ENCODE results near the gene NKAIN2. TPM values are rescaled to one million over a fixed set of nuclear protein-coding genes. Genes with fewer than 3 reads are reported as not detected.

NKAIN2 gene
- total and polyA plus RNA-seq, 7 donors, result under 0.01 to 4.4 (median 0.75) TPM; not detected in 1

DNA sequence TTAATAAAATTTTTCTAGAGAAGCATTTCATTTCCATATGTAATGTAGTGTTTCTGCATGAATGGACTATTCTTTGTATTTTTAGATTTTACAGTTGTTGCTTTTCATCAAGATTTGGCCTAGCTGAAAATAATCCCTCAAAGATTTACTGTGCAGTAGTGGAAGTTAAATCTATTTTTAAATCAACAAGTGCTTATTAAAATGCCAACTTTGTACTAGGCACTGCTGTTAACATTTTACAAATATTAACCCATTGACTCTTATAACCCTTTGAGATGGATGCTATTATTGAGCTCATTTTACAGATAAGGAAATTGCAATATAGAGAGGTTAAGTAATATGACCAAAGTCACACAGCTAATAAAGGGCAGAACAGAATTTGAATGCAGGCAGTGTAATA, 274.5 kb downstream of the NKAIN2 start:
- Histone ChIP-seq H3K27ac (no peak overlapping the region), H3K27me3 (no peaks in the 10 kb centered on the region), H3K36me3 (no peaks in the 10 kb centered on the region), H3K4me3 (no peak overlapping the region), H3K9me3 (no peaks in the 10 kb centered on the region), H3K4me1 (peaks cover 0 to 17% (median 14%) of the 10 kb centered on the region in 4 donors)
- intact Hi-C loops (cut with DNase I), result no loop called here
- TF ChIP-seq, protein P1, sequence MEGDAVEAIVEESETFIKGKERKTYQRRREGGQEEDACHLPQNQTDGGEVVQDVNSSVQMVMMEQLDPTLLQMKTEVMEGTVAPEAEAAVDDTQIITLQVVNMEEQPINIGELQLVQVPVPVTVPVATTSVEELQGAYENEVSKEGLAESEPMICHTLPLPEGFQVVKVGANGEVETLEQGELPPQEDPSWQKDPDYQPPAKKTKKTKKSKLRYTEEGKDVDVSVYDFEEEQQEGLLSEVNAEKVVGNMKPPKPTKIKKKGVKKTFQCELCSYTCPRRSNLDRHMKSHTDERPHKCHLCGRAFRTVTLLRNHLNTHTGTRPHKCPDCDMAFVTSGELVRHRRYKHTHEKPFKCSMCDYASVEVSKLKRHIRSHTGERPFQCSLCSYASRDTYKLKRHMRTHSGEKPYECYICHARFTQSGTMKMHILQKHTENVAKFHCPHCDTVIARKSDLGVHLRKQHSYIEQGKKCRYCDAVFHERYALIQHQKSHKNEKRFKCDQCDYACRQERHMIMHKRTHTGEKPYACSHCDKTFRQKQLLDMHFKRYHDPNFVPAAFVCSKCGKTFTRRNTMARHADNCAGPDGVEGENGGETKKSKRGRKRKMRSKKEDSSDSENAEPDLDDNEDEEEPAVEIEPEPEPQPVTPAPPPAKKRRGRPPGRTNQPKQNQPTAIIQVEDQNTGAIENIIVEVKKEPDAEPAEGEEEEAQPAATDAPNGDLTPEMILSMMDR (IDR thresholded peaks at IDR 0.05), result no peak
- no peak for TF ChIP-seq POLR2A (IDR thresholded peaks at IDR 0.05)
- no peak for DNase-seq

- Histone ChIP-seq H3K9me3 (no peaks in the 10 kb centered on the region), H3K4me1 (peaks cover 0 to 17% (median 14%) of the 10 kb centered on the region in 4 donors), H3K4me3 (no peak overlapping the region), H3K27me3 (no peaks in the 10 kb centered on the region), H3K27ac (no peak overlapping the region), H3K36me3 (no peaks in the 10 kb centered on the region)
- intact Hi-C loops (cut with DNase I), result no loop called here
- no peak for TF ChIP-seq EP300 (IDR thresholded peaks at IDR 0.05)
- no peak for TF ChIP-seq POLR2A (IDR thresholded peaks at IDR 0.05)
- TF ChIP-seq POLR2AphosphoS5 (IDR thresholded peaks at IDR 0.05), result no peak
- TF ChIP-seq, protein P1 (IDR thresholded peaks at IDR 0.05), result no peak
- DNase-seq, result no peak
- WGBS, 2 donors, result 5 to 32% methylated on average over 1 of the region's 1 CpG
Measured at GRCh38 chr6:124080483-124080882, 276.8 kb downstream of the NKAIN2 start.

- TF ChIP-seq POLR2AphosphoS5 (IDR thresholded peaks at IDR 0.05) (no peak), POLR2A (IDR thresholded peaks at IDR 0.05) (no peak), EP300 (IDR thresholded peaks at IDR 0.05) (no peak)
- TF ChIP-seq, protein P1 (IDR thresholded peaks at IDR 0.05), result no peak
- Histone ChIP-seq H3K4me3 (no peak overlapping the region), H3K27me3 (no peaks in the 10 kb centered on the region), H3K27ac (no peak overlapping the region), H3K36me3 (no peaks in the 10 kb centered on the region), H3K4me1 (no peaks in the 10 kb centered on the region), H3K9me3 (no peaks in the 10 kb centered on the region)
- 42 to 59% methylated on average over 2 of the region's 2 CpGs for WGBS, 2 donors
- intact Hi-C loops (cut with DNase I), result no loop called here
- no peak for DNase-seq
Measured at GRCh38 chr6:124090491-124090890, 286.8 kb downstream of the NKAIN2 start.

DNA sequence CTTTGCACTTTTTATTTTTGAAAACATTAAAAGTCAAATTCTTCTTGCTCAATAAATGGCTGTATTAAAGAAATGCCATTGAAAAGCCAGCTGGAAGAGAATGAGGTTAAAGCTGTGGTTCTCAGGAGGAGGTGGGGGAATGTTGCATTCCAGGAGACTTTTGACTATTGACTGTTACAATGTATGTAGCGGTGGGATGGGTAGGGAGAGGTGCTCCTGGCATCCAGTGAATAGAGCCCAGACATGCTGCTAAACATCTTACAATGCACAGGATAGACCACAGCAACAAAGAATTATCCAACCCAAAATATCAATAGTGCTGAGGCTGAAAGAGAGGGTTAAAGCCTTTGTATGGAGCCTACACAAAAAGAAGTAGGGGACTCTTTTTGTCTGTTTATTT, 295.9 kb downstream of the NKAIN2 start:
- intact Hi-C loops (cut with DNase I), result no loop called here
- 85 to 94% methylated on average over 1 of the region's 1 CpG for WGBS, 2 donors
- no peak for DNase-seq
- Histone ChIP-seq H3K4me3 (no peak overlapping the region), H3K27me3 (no peaks in the 10 kb centered on the region), H3K36me3 (no peaks in the 10 kb centered on the region), H3K27ac (no peak overlapping the region), H3K4me1 (no peaks in the 10 kb centered on the region), H3K9me3 (no peaks in the 10 kb centered on the region)
- TF ChIP-seq, protein P1 (IDR thresholded peaks at IDR 0.05), result no peak

DNA sequence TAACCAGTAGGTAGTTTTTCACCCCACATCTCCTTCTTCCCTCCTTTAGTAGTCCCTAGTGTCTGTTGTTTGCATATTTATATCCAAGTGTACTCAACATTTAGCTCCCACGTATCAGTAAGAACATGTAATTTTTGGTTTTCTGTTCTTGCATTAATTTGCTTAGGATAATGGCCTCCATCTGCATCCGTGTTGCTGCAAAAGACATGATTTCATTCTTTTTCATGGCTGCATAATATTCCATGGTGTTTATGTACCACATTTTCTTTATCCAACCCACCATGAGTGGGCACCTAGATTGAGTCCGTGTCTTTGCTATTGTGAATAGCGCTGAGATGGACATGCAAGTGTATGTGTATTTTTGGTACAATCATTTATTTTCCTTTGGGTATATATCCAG, 306.8 kb downstream of the NKAIN2 start:
- no peaks in the 10 kb centered on the region for H3K9me3 ChIP-seq
- H3K36me3 ChIP-seq, result no peaks in the 10 kb centered on the region
- no peaks in the 10 kb centered on the region for H3K4me1 ChIP-seq
- no peak for TF ChIP-seq POLR2A (IDR thresholded peaks at IDR 0.05)
- intact Hi-C loops (cut with DNase I), result no loop called here
- DNase-seq, result no peak
- 58 to 71% methylated on average over 4 of the region's 4 CpGs for WGBS, 2 donors
- no peak overlapping the region for H3K4me3 ChIP-seq
- no peak overlapping the region for H3K27ac ChIP-seq
- no peaks in the 10 kb centered on the region for H3K27me3 ChIP-seq

Measured in sigmoid colon (tissue), 7 donors.